Prostate gland (tissue), 2 donors: ENCODE measurements around the gene KRT75.

Experiments
- POLR2AphosphoS5 ChIP-seq: sonication (generic); formaldehyde crosslinking; IDR thresholded peaks from one replicate; pipeline ENCODE4 v1.6.1; 2017; ENCODE audit warnings: antibody characterized with exemption
- TF ChIP-seq, protein P1 (sequence below), 4 experiments: fragments of 200-600 bp in 2 of 4; fragments of 450-650 bp in 2 of 4; sonication (generic) in 2 of 4; IDR thresholded peaks; 1 replicate in 3 of 4; 2 replicates in 1 of 4; pipeline ENCODE4 v1.5.1; 2016 to 2019; ENCODE audit warnings: antibody characterized with exemption in 4 of 4, mild to moderate bottlenecking in 2 of 4, moderate library complexity in 2 of 4

DNA sequence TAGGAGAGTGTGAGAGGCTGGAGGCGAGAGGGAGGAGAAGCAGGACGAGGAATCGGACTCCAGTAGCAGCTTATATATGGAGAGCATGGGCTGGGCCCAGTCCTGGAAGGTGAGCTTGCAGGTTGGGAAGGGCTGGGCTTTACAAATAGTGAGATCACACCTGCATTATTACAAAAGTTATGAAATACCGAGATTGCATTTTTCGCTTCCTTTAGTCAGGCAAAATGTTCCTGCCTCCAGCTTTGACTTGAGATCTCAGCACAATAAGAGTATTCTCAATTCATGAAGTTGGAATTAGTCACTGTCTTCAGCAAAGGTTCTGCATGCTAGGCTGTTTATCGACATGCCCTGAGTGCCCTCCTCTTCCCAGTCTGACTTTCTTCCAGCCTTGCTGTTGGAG is 17.9 kb upstream of the KRT75 start, which contains the start of gene KRT6B:
- TF ChIP-seq, protein P1, sequence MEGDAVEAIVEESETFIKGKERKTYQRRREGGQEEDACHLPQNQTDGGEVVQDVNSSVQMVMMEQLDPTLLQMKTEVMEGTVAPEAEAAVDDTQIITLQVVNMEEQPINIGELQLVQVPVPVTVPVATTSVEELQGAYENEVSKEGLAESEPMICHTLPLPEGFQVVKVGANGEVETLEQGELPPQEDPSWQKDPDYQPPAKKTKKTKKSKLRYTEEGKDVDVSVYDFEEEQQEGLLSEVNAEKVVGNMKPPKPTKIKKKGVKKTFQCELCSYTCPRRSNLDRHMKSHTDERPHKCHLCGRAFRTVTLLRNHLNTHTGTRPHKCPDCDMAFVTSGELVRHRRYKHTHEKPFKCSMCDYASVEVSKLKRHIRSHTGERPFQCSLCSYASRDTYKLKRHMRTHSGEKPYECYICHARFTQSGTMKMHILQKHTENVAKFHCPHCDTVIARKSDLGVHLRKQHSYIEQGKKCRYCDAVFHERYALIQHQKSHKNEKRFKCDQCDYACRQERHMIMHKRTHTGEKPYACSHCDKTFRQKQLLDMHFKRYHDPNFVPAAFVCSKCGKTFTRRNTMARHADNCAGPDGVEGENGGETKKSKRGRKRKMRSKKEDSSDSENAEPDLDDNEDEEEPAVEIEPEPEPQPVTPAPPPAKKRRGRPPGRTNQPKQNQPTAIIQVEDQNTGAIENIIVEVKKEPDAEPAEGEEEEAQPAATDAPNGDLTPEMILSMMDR (IDR thresholded peaks at IDR 0.05) = no peak
- no peak for TF ChIP-seq POLR2AphosphoS5
